Measurements from ENCODE around the gene MS4A15.
"Not testable (repeated sequence)": the region's sequence is repeated elsewhere in the genome, so short reads cannot be mapped to it uniquely, and the experiment has no call there.

Gene MS4A15

GRCh38 chr11:60740573-60740972 lies 16.1 kb upstream of the MS4A15 start:
- Histone ChIP-seq H3K4me1 (no peaks in the 10 kb centered on the region), H3K4me3 (no peak overlapping the region), H3K9me3 (no peaks in the 10 kb centered on the region), H3K36me3 (replicated peaks) (no peaks in the 10 kb centered on the region), H3K27me3 (ENCODE audit: low read depth) (no peaks in the 10 kb centered on the region)
- in situ Hi-C loops (cut with MboI; ENCODE audit: low sequenced_read_pairs), result no loop called here
- no peak for DNase-seq (ENCODE audit: low spot score in 2 of 2)

- no peaks in the 10 kb centered on the region for H3K9me3 ChIP-seq
- H3K4me3 ChIP-seq, result no peak overlapping the region
- H3K36me3 ChIP-seq (replicated peaks), result no peaks in the 10 kb centered on the region
- in situ Hi-C loops (cut with MboI; ENCODE audit: low sequenced_read_pairs), result no loop called here
- no peaks in the 10 kb centered on the region for H3K27me3 ChIP-seq (ENCODE audit: low read depth)
- H3K4me1 ChIP-seq, result no peaks in the 10 kb centered on the region
- no peak for DNase-seq (ENCODE audit: low spot score in 2 of 2)
Observed at GRCh38 chr11:60741421-60741820, 15.2 kb upstream of the MS4A15 start.

GRCh38 chr11:60743058-60743457 lies 13.6 kb upstream of the MS4A15 start:
- in situ Hi-C loops (cut with MboI; ENCODE audit: low sequenced_read_pairs), result no loop called here
- Histone ChIP-seq H3K4me1 (no peaks in the 10 kb centered on the region), H3K36me3 (replicated peaks) (no peaks in the 10 kb centered on the region), H3K4me3 (no peak overlapping the region), H3K27me3 (ENCODE audit: low read depth) (no peaks in the 10 kb centered on the region), H3K9me3 (no peaks in the 10 kb centered on the region)
- no peak for DNase-seq (ENCODE audit: low spot score in 2 of 2)

- no peak for DNase-seq (ENCODE audit: low spot score in 2 of 2)
- Histone ChIP-seq H3K9me3 (no peaks in the 10 kb centered on the region), H3K4me1 (no peaks in the 10 kb centered on the region), H3K36me3 (replicated peaks) (no peaks in the 10 kb centered on the region), H3K27me3 (ENCODE audit: low read depth) (no peaks in the 10 kb centered on the region), H3K4me3 (no peak overlapping the region)
- in situ Hi-C loops (cut with MboI; ENCODE audit: low sequenced_read_pairs), result no loop called here
Observed at GRCh38 chr11:60744114-60744513, 12.6 kb upstream of the MS4A15 start.

- H3K27me3 ChIP-seq (ENCODE audit: low read depth), result 0 out of 2 replicates have a peak, but pooled peaks cover 3% of the 10 kb centered on the region
- DNase-seq (ENCODE audit: low spot score in 2 of 2), result no peak
- H3K36me3 ChIP-seq (replicated peaks), result no peaks in the 10 kb centered on the region
- H3K4me3 ChIP-seq, result no peak overlapping the region
- no peaks in the 10 kb centered on the region for H3K4me1 ChIP-seq
- no peaks in the 10 kb centered on the region for H3K9me3 ChIP-seq
- in situ Hi-C loops (cut with MboI; ENCODE audit: low sequenced_read_pairs), result no loop called here
Observed at GRCh38 chr11:60747359-60747873, 9.3 kb upstream of the MS4A15 start.

- Histone ChIP-seq H3K27me3 (ENCODE audit: low read depth) (0 out of 2 replicates have a peak, but pooled peaks cover 3% of the 10 kb centered on the region), H3K36me3 (replicated peaks) (no peaks in the 10 kb centered on the region), H3K4me1 (no peaks in the 10 kb centered on the region), H3K9me3 (no peaks in the 10 kb centered on the region), H3K4me3 (no peak overlapping the region)
- in situ Hi-C loops (cut with MboI; ENCODE audit: low sequenced_read_pairs), result no loop called here
- no peak for DNase-seq (ENCODE audit: low spot score in 2 of 2)
Observed at GRCh38 chr11:60748225-60748624, 8.4 kb upstream of the MS4A15 start.

GRCh38 chr11:60748821-60749220 lies 7.8 kb upstream of the MS4A15 start:
- no peak overlapping the region for H3K4me3 ChIP-seq
- no peaks in the 10 kb centered on the region for H3K4me1 ChIP-seq
- H3K9me3 ChIP-seq, result no peaks in the 10 kb centered on the region
- H3K27me3 ChIP-seq (ENCODE audit: low read depth), result 0 out of 2 replicates have a peak, but pooled peaks cover 3% of the 10 kb centered on the region
- H3K36me3 ChIP-seq (replicated peaks), result no peaks in the 10 kb centered on the region
- in situ Hi-C loops (cut with MboI; ENCODE audit: low sequenced_read_pairs), result no loop called here
- no peak for DNase-seq (ENCODE audit: low spot score in 2 of 2)

- H3K4me1 ChIP-seq, result no peaks in the 10 kb centered on the region
- DNase-seq (ENCODE audit: low spot score in 2 of 2), result no peak
- no peaks in the 10 kb centered on the region for H3K9me3 ChIP-seq
- H3K4me3 ChIP-seq, result no peak overlapping the region
- 0 out of 2 replicates have a peak, but pooled peaks cover 3% of the 10 kb centered on the region for H3K27me3 ChIP-seq (ENCODE audit: low read depth)
- H3K36me3 ChIP-seq (replicated peaks), result no peaks in the 10 kb centered on the region
- in situ Hi-C loops (cut with MboI; ENCODE audit: low sequenced_read_pairs), result no loop called here
Observed at GRCh38 chr11:60750911-60751310, 5.8 kb upstream of the MS4A15 start.

- in situ Hi-C loops (cut with MboI; ENCODE audit: low sequenced_read_pairs), result no loop called here
- 0 out of 2 replicates have a peak, but pooled peaks cover 3% of the 10 kb centered on the region for H3K27me3 ChIP-seq (ENCODE audit: low read depth)
- H3K36me3 ChIP-seq (replicated peaks), result no peaks in the 10 kb centered on the region
- H3K4me1 ChIP-seq, result no peaks in the 10 kb centered on the region
- H3K9me3 ChIP-seq, result no peaks in the 10 kb centered on the region
- no peak for DNase-seq (ENCODE audit: low spot score in 2 of 2)
- no peak overlapping the region for H3K4me3 ChIP-seq
Observed at GRCh38 chr11:60753309-60753708, 3.4 kb upstream of the MS4A15 start.

- no peak for DNase-seq (ENCODE audit: low spot score in 2 of 2)
- in situ Hi-C loops (cut with MboI; ENCODE audit: low sequenced_read_pairs), result no loop called here
- Histone ChIP-seq H3K4me3 (no peak overlapping the region), H3K9me3 (no peaks in the 10 kb centered on the region), H3K36me3 (replicated peaks) (no peaks in the 10 kb centered on the region), H3K27me3 (ENCODE audit: low read depth) (peaks cover 11% of the 10 kb centered on the region), H3K4me1 (no peaks in the 10 kb centered on the region)
Observed at GRCh38 chr11:60754887-60755286, 1.8 kb upstream of the MS4A15 start.

GRCh38 chr11:60757231-60757800 lies 649 bp downstream of the MS4A15 start:
- H3K36me3 ChIP-seq (replicated peaks), result no peaks in the 10 kb centered on the region
- no peaks in the 10 kb centered on the region for H3K9me3 ChIP-seq
- DNase-seq (ENCODE audit: low spot score in 2 of 2), result no peak
- H3K27me3 ChIP-seq (ENCODE audit: low read depth), result peaks cover 15% of the 10 kb centered on the region
- H3K4me1 ChIP-seq, result no peaks in the 10 kb centered on the region
- in situ Hi-C loops (cut with MboI; ENCODE audit: low sequenced_read_pairs), result no loop called here
- no peak overlapping the region for H3K4me3 ChIP-seq

- H3K4me1 ChIP-seq; in situ Hi-C loops (cut with MboI; ENCODE audit: low sequenced_read_pairs); H3K9me3 ChIP-seq; H3K4me3 ChIP-seq; DNase-seq (ENCODE audit: low spot score in 2 of 2); H3K36me3 ChIP-seq (replicated peaks): not testable (repeated sequence)
- H3K27me3 ChIP-seq (ENCODE audit: low read depth), result peaks cover 15% of the 10 kb centered on the region
Observed at GRCh38 chr11:60758671-60759070, 2.0 kb downstream of the MS4A15 start.

GRCh38 chr11:60759438-60760225 lies 3.0 kb downstream of the MS4A15 start:
- H3K4me1 ChIP-seq; DNase-seq (ENCODE audit: low spot score in 2 of 2); H3K36me3 ChIP-seq (replicated peaks); H3K9me3 ChIP-seq; H3K4me3 ChIP-seq; in situ Hi-C loops (cut with MboI; ENCODE audit: low sequenced_read_pairs): not testable (repeated sequence)
- H3K27me3 ChIP-seq (ENCODE audit: low read depth), result peaks cover 15% of the 10 kb centered on the region

- in situ Hi-C loops (cut with MboI; ENCODE audit: low sequenced_read_pairs), result no loop called here
Observed at GRCh38 chr11:60761436-60762190, 4.9 kb downstream of the MS4A15 start.

More at GRCh38 chr11:60761436-60762190, 4.9 kb downstream of the MS4A15 start:
- no peak for DNase-seq (ENCODE audit: low spot score in 2 of 2)
- Histone ChIP-seq H3K27me3 (ENCODE audit: low read depth) (peaks cover 15% of the 10 kb centered on the region), H3K36me3 (replicated peaks) (no peaks in the 10 kb centered on the region), H3K9me3 (no peaks in the 10 kb centered on the region), H3K4me3 (no peak overlapping the region), H3K4me1 (no peaks in the 10 kb centered on the region)

Data from HAP-1 (cell line).